ENCODE measurements around the gene ZNF496. TPM values are rescaled to one million over a fixed set of nuclear protein-coding genes. Genes with fewer than 3 reads are reported as not detected.

ZNF496 gene
- total and polyA plus RNA-seq, 2 donors (not counting 1 experiment from before 2014, with no cell fraction given): 10.0 to 20.0 TPM

DNA sequence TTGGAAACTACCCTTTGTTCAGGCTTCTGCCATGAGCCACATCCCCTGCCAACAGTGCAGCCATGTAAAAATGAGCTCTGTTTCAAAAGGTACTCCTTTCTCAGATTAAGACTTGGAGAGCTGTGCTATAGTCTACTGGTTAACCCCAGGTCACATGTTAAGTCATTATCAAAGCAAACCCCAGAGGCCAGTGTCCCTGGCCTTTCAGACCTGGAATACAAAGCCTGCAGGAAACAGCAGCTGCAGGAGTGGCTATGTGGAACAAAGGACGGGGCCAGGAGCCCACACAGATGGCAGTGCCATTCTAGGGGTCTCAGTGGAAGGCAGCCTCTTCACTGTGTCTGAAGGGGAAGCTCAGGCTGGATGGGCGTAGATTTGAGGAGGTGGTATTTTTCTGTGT, 6.7 kb downstream of the ZNF496 start:
- DNase-seq (ENCODE audit: low read depth in 2 of 2): no peak
- TF ChIP-seq EZH2 (IDR thresholded peaks at IDR 0.05; ENCODE audit: low read length, missing control alignments): no peak
- TF ChIP-seq CTCF (conservative IDR thresholded peaks at IDR 0.05 in 1 of 2, IDR thresholded peaks at IDR 0.05 in 1 of 2; ENCODE audit: low read depth in 1 of 2, low read length in 2 of 2): no peak
- H3K36me3 ChIP-seq (ENCODE audit: control insufficient read depth, insufficient read depth, low read length): peaks cover 6% of the 10 kb centered on the region

GRCh38 chr1:247324204-247324787, 7.4 kb downstream of the ZNF496 start:
- Histone ChIP-seq H4K20me1 (ENCODE audit: control insufficient read depth, extremely low read depth, insufficient read depth, low read length) (no peaks in the 10 kb centered on the region), H2AFZ (ENCODE audit: low read length) (no peak overlapping the region), H3K79me2 (ENCODE audit: control insufficient read depth, insufficient read depth, low read length) (no peaks in the 10 kb centered on the region), H3K4me1 (ENCODE audit: control insufficient read depth, extremely low read depth, insufficient read depth, low read length) (no peaks in the 10 kb centered on the region), H3K27ac (ENCODE audit: insufficient read depth, low read length) (no peak overlapping the region), H3K27me3 (ENCODE audit: control insufficient read depth, insufficient read depth, low read length) (no peaks in the 10 kb centered on the region), H3K4me2 (ENCODE audit: extremely low read depth, insufficient read depth, low read length) (no peak overlapping the region), H3K4me3 (replicated peaks in 1 of 4; ENCODE audit: control extremely low read depth in 1 of 4, insufficient read depth in 1 of 4, low read depth in 3 of 4, low read length in 4 of 4) (no peak overlapping the region), H3K9ac (ENCODE audit: insufficient read depth, low read length) (no peak overlapping the region), H3K9me3 (ENCODE audit: control insufficient read depth, insufficient read depth, low read depth, low read length) (no peaks in the 10 kb centered on the region), H3K36me3 (ENCODE audit: control insufficient read depth, insufficient read depth, low read length) (peaks cover 4% of the 10 kb centered on the region)
- no peak for DNase-seq (ENCODE audit: low read depth in 2 of 2)
- TF ChIP-seq CTCF (conservative IDR thresholded peaks at IDR 0.05 in 1 of 2, IDR thresholded peaks at IDR 0.05 in 1 of 2; ENCODE audit: low read depth in 1 of 2, low read length in 2 of 2) (no peak), EZH2 (IDR thresholded peaks at IDR 0.05; ENCODE audit: low read length, missing control alignments) (no peak)

More for the DNA sequence above, 6.7 kb downstream of the ZNF496 start:
- no peaks in the 10 kb centered on the region for H3K4me1 ChIP-seq (ENCODE audit: control insufficient read depth, extremely low read depth, insufficient read depth, low read length)
- no peaks in the 10 kb centered on the region for H3K27me3 ChIP-seq (ENCODE audit: control insufficient read depth, insufficient read depth, low read length)
- H3K79me2 ChIP-seq (ENCODE audit: control insufficient read depth, insufficient read depth, low read length): peaks cover under 1% of the 10 kb centered on the region
- H2AFZ ChIP-seq (ENCODE audit: low read length): no peak overlapping the region
- H4K20me1 ChIP-seq (ENCODE audit: control insufficient read depth, extremely low read depth, insufficient read depth, low read length): no peaks in the 10 kb centered on the region
- H3K4me2 ChIP-seq (ENCODE audit: extremely low read depth, insufficient read depth, low read length): no peak overlapping the region
- no peaks in the 10 kb centered on the region for H3K9me3 ChIP-seq (ENCODE audit: control insufficient read depth, insufficient read depth, low read depth, low read length)
- no peak overlapping the region for H3K27ac ChIP-seq (ENCODE audit: insufficient read depth, low read length)
- H3K9ac ChIP-seq (ENCODE audit: insufficient read depth, low read length): no peak overlapping the region
- no peak overlapping the region for H3K4me3 ChIP-seq (replicated peaks in 1 of 4; ENCODE audit: control extremely low read depth in 1 of 4, insufficient read depth in 1 of 4, low read depth in 3 of 4, low read length in 4 of 4)

DNA sequence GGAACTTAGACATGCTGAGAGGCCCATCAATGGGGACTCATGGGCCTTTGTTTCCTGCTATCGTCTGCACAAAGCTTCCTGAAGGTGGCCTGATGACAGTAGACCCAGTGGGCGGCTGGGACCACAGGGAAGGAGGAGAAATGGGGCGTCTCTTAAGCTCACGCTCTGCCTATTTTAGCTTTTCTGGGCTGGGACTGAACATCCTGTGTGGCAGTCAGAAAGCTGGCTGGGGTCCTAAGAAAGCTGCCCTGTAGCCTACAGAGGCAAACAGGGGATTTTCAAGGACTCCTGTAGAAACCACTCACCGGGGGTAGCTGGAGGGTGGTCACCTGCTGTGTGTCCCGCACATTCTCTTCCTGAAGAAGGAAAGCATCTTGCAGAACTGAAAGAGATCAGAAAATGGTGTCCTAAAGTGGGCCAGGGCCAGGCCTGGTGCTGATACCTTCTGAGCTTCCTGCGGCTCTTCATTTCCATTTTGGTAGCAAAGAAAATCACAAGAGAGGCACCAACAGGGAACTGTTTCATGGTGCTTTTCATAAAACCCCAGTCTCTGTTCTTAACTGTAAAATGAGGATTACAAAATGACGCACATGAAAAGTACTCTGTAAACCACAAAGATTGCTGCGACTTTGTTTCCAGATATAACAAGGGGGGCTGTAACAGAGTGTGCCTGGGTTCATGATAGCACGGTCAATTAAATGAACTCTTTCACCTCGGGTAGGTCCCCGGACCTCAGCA, 8.6 kb downstream of the ZNF496 start:
- no peak overlapping the region for H2AFZ ChIP-seq (ENCODE audit: low read length)
- no peak overlapping the region for H3K27ac ChIP-seq (ENCODE audit: insufficient read depth, low read length)
- no peak overlapping the region for H3K4me3 ChIP-seq (replicated peaks in 1 of 4; ENCODE audit: control extremely low read depth in 1 of 4, insufficient read depth in 1 of 4, low read depth in 3 of 4, low read length in 4 of 4)
- no peak for DNase-seq (ENCODE audit: low read depth in 2 of 2)
- H3K9ac ChIP-seq (ENCODE audit: insufficient read depth, low read length): no peak overlapping the region
- H4K20me1 ChIP-seq (ENCODE audit: control insufficient read depth, extremely low read depth, insufficient read depth, low read length): no peaks in the 10 kb centered on the region
- no peaks in the 10 kb centered on the region for H3K9me3 ChIP-seq (ENCODE audit: control insufficient read depth, insufficient read depth, low read depth, low read length)
- no peaks in the 10 kb centered on the region for H3K27me3 ChIP-seq (ENCODE audit: control insufficient read depth, insufficient read depth, low read length)
- no peak overlapping the region for H3K4me2 ChIP-seq (ENCODE audit: extremely low read depth, insufficient read depth, low read length)
- TF ChIP-seq CTCF (conservative IDR thresholded peaks at IDR 0.05 in 1 of 2, IDR thresholded peaks at IDR 0.05 in 1 of 2; ENCODE audit: low read depth in 1 of 2, low read length in 2 of 2): no peak
- TF ChIP-seq EZH2 (IDR thresholded peaks at IDR 0.05; ENCODE audit: low read length, missing control alignments): no peak
- no peaks in the 10 kb centered on the region for H3K79me2 ChIP-seq (ENCODE audit: control insufficient read depth, insufficient read depth, low read length)
- peaks cover 2% of the 10 kb centered on the region for H3K36me3 ChIP-seq (ENCODE audit: control insufficient read depth, insufficient read depth, low read length)
- no peaks in the 10 kb centered on the region for H3K4me1 ChIP-seq (ENCODE audit: control insufficient read depth, extremely low read depth, insufficient read depth, low read length)

All from fibroblast of lung (primary cell).